Measurements from ENCODE around the gene COL23A1.

- no peak for TF ChIP-seq ZNF138 (CRISPR knock-in tag; conservative IDR thresholded peaks at IDR 0.05)
- TF ChIP-seq CTCF (IDR thresholded peaks at IDR 0.05): no peak
- no peak for TF ChIP-seq MYBL2 (CRISPR knock-in tag; IDR thresholded peaks at IDR 0.05)
- TF ChIP-seq FOXK1 (CRISPR knock-in tag; IDR thresholded peaks at IDR 0.05): no peak
- no peak for TF ChIP-seq SP1 (CRISPR knock-in tag; conservative IDR thresholded peaks at IDR 0.05)
- no peak for TF ChIP-seq PRDM15 (CRISPR knock-in tag; IDR thresholded peaks at IDR 0.05)
- TF ChIP-seq RELA (CRISPR knock-in tag; IDR thresholded peaks at IDR 0.05; ENCODE audit: borderline replicate concordance): no peak
Measured at GRCh38 chr5:178560911-178561310, 29.3 kb downstream of the COL23A1 start.
